ENCODE results near the gene LOXL1.

Gene LOXL1

DNA sequence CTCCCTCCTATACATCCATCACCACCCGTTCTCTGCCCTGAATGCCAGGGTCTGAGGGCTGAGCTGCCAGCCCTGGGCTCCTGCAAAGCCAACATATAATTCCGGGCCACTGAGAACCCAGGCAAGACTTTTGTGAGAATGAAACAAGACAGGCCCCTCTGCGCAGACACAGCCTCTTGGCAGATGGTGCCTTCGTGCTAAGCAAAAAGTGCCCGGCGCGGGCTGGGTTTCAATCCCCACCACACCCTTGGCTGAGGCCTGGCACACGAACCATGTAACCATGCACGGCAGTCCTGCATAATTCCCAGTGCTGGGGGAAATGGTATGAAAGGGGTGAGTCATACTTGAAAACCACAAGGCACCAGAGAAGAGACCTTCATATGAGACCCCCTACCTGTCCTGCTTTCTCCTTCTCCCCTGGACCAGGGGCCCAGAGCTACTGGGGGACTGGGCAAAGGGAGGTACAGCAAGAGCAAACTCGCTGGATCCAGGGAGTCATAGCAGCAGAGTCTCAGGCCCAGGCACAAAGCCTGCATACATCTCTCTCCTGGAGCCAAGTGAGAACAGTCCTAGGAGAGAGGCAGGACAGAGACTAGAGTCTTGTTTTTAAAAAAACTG lies 26.1 kb upstream of the LOXL1 start:
- TF ChIP-seq POLR2A (IDR thresholded peaks at IDR 0.05; ENCODE audit: extremely low read depth, insufficient read length) (no peak), MYC (IDR thresholded peaks at IDR 0.05; ENCODE audit: low read depth, low read length) (no peak)
- TF ChIP-seq, protein P1, sequence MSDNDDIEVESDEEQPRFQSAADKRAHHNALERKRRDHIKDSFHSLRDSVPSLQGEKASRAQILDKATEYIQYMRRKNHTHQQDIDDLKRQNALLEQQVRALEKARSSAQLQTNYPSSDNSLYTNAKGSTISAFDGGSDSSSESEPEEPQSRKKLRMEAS (IDR thresholded peaks at IDR 0.05; ENCODE audit: low read depth, low read length) = no peak
- TF ChIP-seq, protein P2, sequence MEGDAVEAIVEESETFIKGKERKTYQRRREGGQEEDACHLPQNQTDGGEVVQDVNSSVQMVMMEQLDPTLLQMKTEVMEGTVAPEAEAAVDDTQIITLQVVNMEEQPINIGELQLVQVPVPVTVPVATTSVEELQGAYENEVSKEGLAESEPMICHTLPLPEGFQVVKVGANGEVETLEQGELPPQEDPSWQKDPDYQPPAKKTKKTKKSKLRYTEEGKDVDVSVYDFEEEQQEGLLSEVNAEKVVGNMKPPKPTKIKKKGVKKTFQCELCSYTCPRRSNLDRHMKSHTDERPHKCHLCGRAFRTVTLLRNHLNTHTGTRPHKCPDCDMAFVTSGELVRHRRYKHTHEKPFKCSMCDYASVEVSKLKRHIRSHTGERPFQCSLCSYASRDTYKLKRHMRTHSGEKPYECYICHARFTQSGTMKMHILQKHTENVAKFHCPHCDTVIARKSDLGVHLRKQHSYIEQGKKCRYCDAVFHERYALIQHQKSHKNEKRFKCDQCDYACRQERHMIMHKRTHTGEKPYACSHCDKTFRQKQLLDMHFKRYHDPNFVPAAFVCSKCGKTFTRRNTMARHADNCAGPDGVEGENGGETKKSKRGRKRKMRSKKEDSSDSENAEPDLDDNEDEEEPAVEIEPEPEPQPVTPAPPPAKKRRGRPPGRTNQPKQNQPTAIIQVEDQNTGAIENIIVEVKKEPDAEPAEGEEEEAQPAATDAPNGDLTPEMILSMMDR (IDR thresholded peaks at IDR 0.05; ENCODE audit: low read depth, low read length) = no peak
- DNase-seq (ENCODE audit: low read depth) = no peak
- no peak overlapping the region for H3K4me3 ChIP-seq (ENCODE audit: low read depth, low read length)

DNA sequence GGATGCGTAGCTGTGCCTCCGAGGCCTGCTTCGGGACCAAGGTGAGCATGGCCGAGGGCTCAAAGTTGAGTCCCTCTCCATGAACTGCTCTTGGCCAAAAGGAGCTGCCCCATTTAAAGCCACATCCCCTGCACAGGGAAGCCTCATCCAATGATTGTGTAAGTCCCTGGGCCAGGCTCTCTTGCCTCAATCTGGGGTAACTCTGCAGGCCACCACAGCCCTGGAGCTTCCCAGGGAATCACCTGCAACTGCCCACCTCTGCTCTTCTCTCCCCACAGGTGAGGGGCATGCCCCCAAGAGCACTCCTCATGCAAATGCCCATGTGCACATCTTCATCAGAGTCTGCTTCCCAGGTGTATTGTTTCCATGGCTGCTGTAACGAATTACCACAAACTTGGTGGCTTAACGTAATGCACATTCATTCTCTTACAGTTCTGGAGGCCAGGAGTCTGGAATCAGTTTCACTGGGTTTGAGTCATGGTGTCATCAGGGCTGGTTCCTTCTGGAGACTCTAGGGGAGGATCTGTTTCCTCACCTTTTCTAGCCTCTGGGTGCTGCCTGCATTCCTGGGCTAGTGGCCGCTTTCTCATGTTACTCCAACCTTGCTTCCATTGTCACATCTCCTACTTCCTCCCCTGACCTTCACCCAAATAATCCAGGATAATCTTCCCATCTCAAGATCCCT lies 25.0 kb upstream of the LOXL1 start:
- no peak overlapping the region for H3K4me3 ChIP-seq (ENCODE audit: low read depth, low read length)
- TF ChIP-seq MYC (IDR thresholded peaks at IDR 0.05; ENCODE audit: low read depth, low read length) = no peak
- no peak for DNase-seq (ENCODE audit: low read depth)

DNA sequence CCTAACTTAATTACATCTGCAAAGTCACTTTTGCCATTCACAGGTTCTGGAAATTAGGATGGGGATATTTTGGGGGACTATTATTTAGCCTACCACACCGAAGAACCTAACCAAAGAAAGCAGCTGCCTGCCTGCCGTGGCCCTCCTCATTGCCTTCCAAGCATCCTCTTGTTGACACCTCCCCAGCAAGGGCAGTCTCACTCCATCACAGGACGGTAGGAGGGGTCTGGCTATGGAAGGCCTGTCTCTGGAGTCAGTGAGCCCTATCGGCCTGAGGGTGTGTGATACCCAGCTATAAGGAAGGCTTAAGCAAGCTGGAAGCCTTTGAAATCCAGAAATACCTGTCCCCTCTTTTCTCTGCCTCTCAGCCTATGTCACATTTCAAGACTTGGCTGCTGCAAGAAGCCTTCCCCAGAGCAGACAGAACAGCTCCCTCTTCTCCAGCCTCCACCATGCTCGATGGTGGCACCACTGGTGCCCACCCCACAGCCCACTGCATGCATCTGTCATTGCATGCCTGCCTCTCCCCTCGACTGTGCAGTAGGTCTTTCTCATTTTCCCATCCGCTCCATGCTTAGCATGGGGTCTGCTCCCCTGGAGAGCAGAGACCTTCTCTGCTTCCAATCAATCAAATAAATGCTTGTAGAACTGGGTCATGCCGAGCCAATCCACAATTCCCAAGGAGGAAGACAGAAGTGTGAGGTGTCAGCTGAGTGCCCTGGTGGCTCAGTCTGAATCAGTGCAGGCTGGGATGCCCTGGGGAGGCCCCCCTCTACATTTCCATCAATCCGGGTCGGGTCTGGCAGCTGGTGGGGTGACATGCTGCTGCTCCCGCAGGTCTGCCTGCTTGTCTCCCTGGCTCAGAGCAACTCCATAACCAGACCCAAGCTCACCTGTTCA lies 23.9 kb upstream of the LOXL1 start:
- TF ChIP-seq MYC (IDR thresholded peaks at IDR 0.05; ENCODE audit: low read depth, low read length) = no peak
- TF ChIP-seq, protein P2 (IDR thresholded peaks at IDR 0.05; ENCODE audit: low read depth, low read length) = no peak
- no peak for TF ChIP-seq POLR2A (IDR thresholded peaks at IDR 0.05; ENCODE audit: extremely low read depth, insufficient read length)
- TF ChIP-seq, protein P1 (IDR thresholded peaks at IDR 0.05; ENCODE audit: low read depth, low read length) = no peak
- no peak overlapping the region for H3K4me3 ChIP-seq (ENCODE audit: low read depth, low read length)
- DNase-seq (ENCODE audit: low read depth) = no peak

DNA sequence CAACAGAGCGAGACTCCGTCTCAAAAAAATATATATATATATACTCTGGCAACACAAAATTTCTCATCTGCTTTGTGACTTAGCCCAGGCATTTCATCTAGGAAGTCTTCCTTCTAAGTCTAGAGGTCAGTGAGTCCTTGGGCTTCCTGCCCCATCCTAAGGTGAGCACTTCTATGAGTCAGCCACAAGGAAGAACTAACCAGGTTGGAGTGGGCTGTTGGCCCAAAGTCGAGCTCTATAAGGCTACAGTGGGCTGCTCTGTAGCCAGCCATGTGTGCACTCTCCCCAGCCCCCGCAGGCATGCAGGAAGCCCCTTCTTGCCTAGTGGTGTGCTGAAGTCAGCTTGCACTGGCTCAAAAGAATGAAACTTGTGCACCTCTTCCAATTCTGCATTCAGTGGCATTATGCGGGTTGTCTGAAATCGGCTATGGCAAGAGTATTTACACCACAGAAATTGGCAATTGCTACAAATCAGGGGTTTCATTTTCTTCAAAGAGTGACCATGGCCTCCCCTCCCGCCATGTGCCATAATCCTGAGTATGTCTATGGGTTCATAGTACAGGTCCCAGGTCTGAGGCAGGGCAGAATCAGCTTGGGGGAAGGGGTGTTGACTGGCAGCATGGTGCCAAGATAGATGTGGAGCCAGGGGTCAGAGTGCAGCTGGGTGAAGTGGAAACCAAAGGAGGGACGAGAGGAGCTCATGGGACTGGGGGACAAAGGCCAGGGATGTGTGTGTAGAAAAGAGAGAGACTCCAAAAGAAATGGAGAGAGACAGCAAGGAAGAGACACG lies 22.0 kb upstream of the LOXL1 start:
- TF ChIP-seq, protein P1 (IDR thresholded peaks at IDR 0.05; ENCODE audit: low read depth, low read length) = no peak
- TF ChIP-seq, protein P2 (IDR thresholded peaks at IDR 0.05; ENCODE audit: low read depth, low read length) = no peak
- no peak for TF ChIP-seq POLR2A (IDR thresholded peaks at IDR 0.05; ENCODE audit: extremely low read depth, insufficient read length)
- DNase-seq (ENCODE audit: low read depth) = no peak

DNA sequence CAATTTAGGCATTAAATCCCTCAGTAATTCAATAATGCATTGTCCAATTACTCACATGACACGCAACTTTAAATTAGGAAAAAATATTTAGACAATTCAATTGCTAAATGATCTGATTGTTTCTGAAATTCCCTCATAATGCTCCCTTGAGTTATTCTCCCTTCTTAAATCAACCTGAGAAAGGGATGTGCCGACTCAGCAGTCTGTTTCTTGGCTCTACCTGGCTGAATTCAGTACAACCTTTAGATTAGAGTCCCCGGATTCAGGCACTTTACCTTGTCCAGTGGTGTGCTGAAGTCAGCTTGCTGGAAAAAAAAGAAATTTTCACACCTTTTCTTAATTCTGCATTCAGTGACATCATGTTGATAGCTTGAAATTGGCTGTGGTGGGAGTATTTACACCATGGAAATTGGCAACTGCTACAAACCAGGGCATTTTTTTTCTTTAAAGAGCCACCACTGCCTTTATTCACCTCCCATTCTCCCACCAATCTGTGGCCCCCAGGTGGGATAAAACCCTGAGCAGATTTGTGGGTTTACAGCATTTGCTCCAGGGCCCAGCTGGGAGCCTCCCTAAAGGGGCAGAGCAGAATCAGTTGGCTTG lies 20.9 kb upstream of the LOXL1 start:
- no peak for DNase-seq (ENCODE audit: low read depth)
- TF ChIP-seq, protein P2 (IDR thresholded peaks at IDR 0.05; ENCODE audit: low read depth, low read length) = no peak
- TF ChIP-seq, protein P1 (IDR thresholded peaks at IDR 0.05; ENCODE audit: low read depth, low read length) = no peak
- TF ChIP-seq POLR2A (IDR thresholded peaks at IDR 0.05; ENCODE audit: extremely low read depth, insufficient read length) (no peak), MYC (IDR thresholded peaks at IDR 0.05; ENCODE audit: low read depth, low read length) (no peak)
- H3K4me3 ChIP-seq (ENCODE audit: low read depth, low read length) = no peak overlapping the region

More for the DNA sequence above, 22.0 kb upstream of the LOXL1 start:
- no peak overlapping the region for H3K4me3 ChIP-seq (ENCODE audit: low read depth, low read length)

Measured in NB4 (cell line).